ENCODE results near the gene TMIGD1.
A peak's percentile ranks its signal among the peaks of the same experiment; 100 is the strongest.
"Not testable (repeated sequence)": the region's sequence is repeated elsewhere in the genome, so short reads cannot be mapped to it uniquely, and the experiment has no call there.

Gene TMIGD1

GRCh38 chr17:30343244-30343643, 9.4 kb upstream of the TMIGD1 start:
- peaks cover 6 to 13% of the 10 kb centered on the region in 2 donors for H3K4me1 ChIP-seq (ENCODE audit: control insufficient read depth in 2 of 2, insufficient read depth in 1 of 2, low read depth in 1 of 2, low read length in 2 of 2)
- not testable (repeated sequence) for H2BK5ac ChIP-seq (ENCODE audit: low read length); H3K9me3 ChIP-seq (replicated peaks in 1 of 2; ENCODE audit: control insufficient read depth in 2 of 2, insufficient read depth in 1 of 2, low read depth in 1 of 2, low read length in 2 of 2); H2AFZ ChIP-seq (ENCODE audit: low read length); H3K9ac ChIP-seq (ENCODE audit: low read depth, low read length, poor library complexity); H3K23ac ChIP-seq (ENCODE audit: low read depth, low read length, poor library complexity); H4K91ac ChIP-seq (ENCODE audit: low read depth, low read length, poor library complexity); H3K18ac ChIP-seq (ENCODE audit: low read length); H3K4me2 ChIP-seq (ENCODE audit: insufficient read depth, low read length, poor library complexity, severe bottlenecking); H3K4me3 ChIP-seq (ENCODE audit: low read length in 2 of 2); H2BK15ac ChIP-seq (ENCODE audit: low read length); H2BK12ac ChIP-seq (ENCODE audit: low read length); H3K27me3 ChIP-seq (ENCODE audit: control insufficient read depth in 3 of 3, insufficient read depth in 3 of 3, low read depth in 1 of 3, low read length in 3 of 3); H2BK120ac ChIP-seq (ENCODE audit: low read depth, low read length); H3K14ac ChIP-seq (ENCODE audit: low read length); H3K27ac ChIP-seq (replicated peaks; ENCODE audit: low read length); H3K79me1 ChIP-seq (ENCODE audit: low read depth, low read length); DNase-seq (ENCODE audit: low spot score); H2AK5ac ChIP-seq (ENCODE audit: low read depth, low read length); H3K36me3 ChIP-seq (replicated peaks in 1 of 2; ENCODE audit: control insufficient read depth in 2 of 2, insufficient read depth in 2 of 2, low read length in 2 of 2); H3K4ac ChIP-seq (ENCODE audit: low read length); H4K8ac ChIP-seq (ENCODE audit: low read depth, low read length)
- WGBS, 2 donors (ENCODE audit: extremely low coverage in 2 of 2, insufficient read length in 2 of 2, insufficient replicate concordance in 1 of 2), result no CpG with 5 or more reads among the region's 3 CpGs

GRCh38 chr17:30341703-30342249, 7.9 kb upstream of the TMIGD1 start:
- no peak for DNase-seq (ENCODE audit: low spot score)
- Histone ChIP-seq H4K91ac (ENCODE audit: low read depth, low read length, poor library complexity) (no peak overlapping the region), H2BK15ac (ENCODE audit: low read length) (no peak overlapping the region), H4K8ac (ENCODE audit: low read depth, low read length) (no peak overlapping the region), H3K23ac (ENCODE audit: low read depth, low read length, poor library complexity) (no peak overlapping the region), H3K36me3 (replicated peaks in 1 of 2; ENCODE audit: control insufficient read depth in 2 of 2, insufficient read depth in 2 of 2, low read length in 2 of 2) (no peaks in the 10 kb centered on the region), H3K4ac (ENCODE audit: low read length) (no peak overlapping the region), H2AK5ac (ENCODE audit: low read depth, low read length) (no peak overlapping the region), H2BK12ac (ENCODE audit: low read length) (no peak overlapping the region), H3K14ac (ENCODE audit: low read length) (no peak overlapping the region), H3K27ac (replicated peaks; ENCODE audit: low read length) (no peak overlapping the region), H2BK120ac (ENCODE audit: low read depth, low read length) (no peak overlapping the region), H2AFZ (ENCODE audit: low read length) (no peak overlapping the region), H3K4me3 (ENCODE audit: low read length in 2 of 2) (no peak overlapping the region), H3K4me1 (ENCODE audit: control insufficient read depth in 2 of 2, insufficient read depth in 1 of 2, low read depth in 1 of 2, low read length in 2 of 2) (peaks cover 6 to 18% of the 10 kb centered on the region in 2 donors), H3K79me1 (ENCODE audit: low read depth, low read length) (no peaks in the 10 kb centered on the region), H3K4me2 (ENCODE audit: insufficient read depth, low read length, poor library complexity, severe bottlenecking) (no peak overlapping the region), H3K9ac (ENCODE audit: low read depth, low read length, poor library complexity) (no peak overlapping the region), H3K9me3 (replicated peaks in 1 of 2; ENCODE audit: control insufficient read depth in 2 of 2, insufficient read depth in 1 of 2, low read depth in 1 of 2, low read length in 2 of 2) (no peaks in the 10 kb centered on the region), H3K27me3 (ENCODE audit: control insufficient read depth in 3 of 3, insufficient read depth in 3 of 3, low read depth in 1 of 3, low read length in 3 of 3) (no peaks in the 10 kb centered on the region), H2BK5ac (ENCODE audit: low read length) (no peak overlapping the region), H3K18ac (ENCODE audit: low read length) (no peak overlapping the region)
- no CpG with 5 or more reads among the region's 5 CpGs for WGBS, 2 donors (ENCODE audit: extremely low coverage in 2 of 2, insufficient read length in 2 of 2, insufficient replicate concordance in 1 of 2)

GRCh38 chr17:30340801-30341356, 7.0 kb upstream of the TMIGD1 start:
- no peak overlapping the region for H3K23ac ChIP-seq (ENCODE audit: low read depth, low read length, poor library complexity)
- H3K9ac ChIP-seq (ENCODE audit: low read depth, low read length, poor library complexity), result no peak overlapping the region
- no peak overlapping the region for H4K91ac ChIP-seq (ENCODE audit: low read depth, low read length, poor library complexity)
- no peak overlapping the region for H2BK15ac ChIP-seq (ENCODE audit: low read length)
- H3K18ac ChIP-seq (ENCODE audit: low read length), result no peak overlapping the region
- H3K36me3 ChIP-seq (replicated peaks in 1 of 2; ENCODE audit: control insufficient read depth in 2 of 2, insufficient read depth in 2 of 2, low read length in 2 of 2), result no peaks in the 10 kb centered on the region
- H3K4ac ChIP-seq (ENCODE audit: low read length), result no peak overlapping the region
- H2BK120ac ChIP-seq (ENCODE audit: low read depth, low read length), result no peak overlapping the region
- no peak overlapping the region for H3K4me2 ChIP-seq (ENCODE audit: insufficient read depth, low read length, poor library complexity, severe bottlenecking)
- H3K27me3 ChIP-seq (ENCODE audit: control insufficient read depth in 3 of 3, insufficient read depth in 3 of 3, low read depth in 1 of 3, low read length in 3 of 3), result no peaks in the 10 kb centered on the region
- WGBS, 2 donors (ENCODE audit: extremely low coverage in 2 of 2, insufficient read length in 2 of 2, insufficient replicate concordance in 1 of 2), result no CpG with 5 or more reads among the region's 6 CpGs
- DNase-seq (ENCODE audit: low spot score), result no peak
- H2BK5ac ChIP-seq (ENCODE audit: low read length), result no peak overlapping the region
- no peaks in the 10 kb centered on the region for H3K79me1 ChIP-seq (ENCODE audit: low read depth, low read length)
- peak overlapping the region in 1 of 2 donors; percentile 40 for H3K4me3 ChIP-seq (ENCODE audit: low read length in 2 of 2)
- no peak overlapping the region for H2AK5ac ChIP-seq (ENCODE audit: low read depth, low read length)
- no peak overlapping the region for H4K8ac ChIP-seq (ENCODE audit: low read depth, low read length)
- H3K27ac ChIP-seq (replicated peaks; ENCODE audit: low read length), result no peak overlapping the region
- H3K14ac ChIP-seq (ENCODE audit: low read length), result no peak overlapping the region
- peak overlapping the region; percentile 86 for H2AFZ ChIP-seq (ENCODE audit: low read length)
- H3K9me3 ChIP-seq (replicated peaks in 1 of 2; ENCODE audit: control insufficient read depth in 2 of 2, insufficient read depth in 1 of 2, low read depth in 1 of 2, low read length in 2 of 2), result no peaks in the 10 kb centered on the region
- peaks cover 6 to 18% of the 10 kb centered on the region in 2 donors for H3K4me1 ChIP-seq (ENCODE audit: control insufficient read depth in 2 of 2, insufficient read depth in 1 of 2, low read depth in 1 of 2, low read length in 2 of 2)
- no peak overlapping the region for H2BK12ac ChIP-seq (ENCODE audit: low read length)

GRCh38 chr17:30339086-30339485, 5.2 kb upstream of the TMIGD1 start:
- Histone ChIP-seq H2AK5ac (ENCODE audit: low read depth, low read length) (no peak overlapping the region), H4K91ac (ENCODE audit: low read depth, low read length, poor library complexity) (no peak overlapping the region), H2BK12ac (ENCODE audit: low read length) (no peak overlapping the region), H3K9me3 (replicated peaks in 1 of 2; ENCODE audit: control insufficient read depth in 2 of 2, insufficient read depth in 1 of 2, low read depth in 1 of 2, low read length in 2 of 2) (no peaks in the 10 kb centered on the region), H3K27me3 (ENCODE audit: control insufficient read depth in 3 of 3, insufficient read depth in 3 of 3, low read depth in 1 of 3, low read length in 3 of 3) (no peaks in the 10 kb centered on the region), H3K23ac (ENCODE audit: low read depth, low read length, poor library complexity) (no peak overlapping the region), H3K27ac (replicated peaks; ENCODE audit: low read length) (no peak overlapping the region), H3K4me1 (ENCODE audit: control insufficient read depth in 2 of 2, insufficient read depth in 1 of 2, low read depth in 1 of 2, low read length in 2 of 2) (peaks cover 4 to 9% of the 10 kb centered on the region in 2 donors), H2BK15ac (ENCODE audit: low read length) (no peak overlapping the region), H4K8ac (ENCODE audit: low read depth, low read length) (no peak overlapping the region), H3K9ac (ENCODE audit: low read depth, low read length, poor library complexity) (no peak overlapping the region), H3K4me2 (ENCODE audit: insufficient read depth, low read length, poor library complexity, severe bottlenecking) (no peak overlapping the region), H2BK5ac (ENCODE audit: low read length) (no peak overlapping the region), H3K79me1 (ENCODE audit: low read depth, low read length) (no peaks in the 10 kb centered on the region), H3K18ac (ENCODE audit: low read length) (no peak overlapping the region), H2AFZ (ENCODE audit: low read length) (no peak overlapping the region), H3K14ac (ENCODE audit: low read length) (no peak overlapping the region), H3K4ac (ENCODE audit: low read length) (no peak overlapping the region), H2BK120ac (ENCODE audit: low read depth, low read length) (no peak overlapping the region), H3K36me3 (replicated peaks in 1 of 2; ENCODE audit: control insufficient read depth in 2 of 2, insufficient read depth in 2 of 2, low read length in 2 of 2) (no peaks in the 10 kb centered on the region), H3K4me3 (ENCODE audit: low read length in 2 of 2) (no peak overlapping the region)
- DNase-seq (ENCODE audit: low spot score), result no peak
- no CpG with 5 or more reads among the region's 2 CpGs for WGBS, 2 donors (ENCODE audit: extremely low coverage in 2 of 2, insufficient read length in 2 of 2, insufficient replicate concordance in 1 of 2)

Measured in neuronal stem cell (in vitro differentiated cells).